ENCODE results near the gene SH3GLB1.

DNA sequence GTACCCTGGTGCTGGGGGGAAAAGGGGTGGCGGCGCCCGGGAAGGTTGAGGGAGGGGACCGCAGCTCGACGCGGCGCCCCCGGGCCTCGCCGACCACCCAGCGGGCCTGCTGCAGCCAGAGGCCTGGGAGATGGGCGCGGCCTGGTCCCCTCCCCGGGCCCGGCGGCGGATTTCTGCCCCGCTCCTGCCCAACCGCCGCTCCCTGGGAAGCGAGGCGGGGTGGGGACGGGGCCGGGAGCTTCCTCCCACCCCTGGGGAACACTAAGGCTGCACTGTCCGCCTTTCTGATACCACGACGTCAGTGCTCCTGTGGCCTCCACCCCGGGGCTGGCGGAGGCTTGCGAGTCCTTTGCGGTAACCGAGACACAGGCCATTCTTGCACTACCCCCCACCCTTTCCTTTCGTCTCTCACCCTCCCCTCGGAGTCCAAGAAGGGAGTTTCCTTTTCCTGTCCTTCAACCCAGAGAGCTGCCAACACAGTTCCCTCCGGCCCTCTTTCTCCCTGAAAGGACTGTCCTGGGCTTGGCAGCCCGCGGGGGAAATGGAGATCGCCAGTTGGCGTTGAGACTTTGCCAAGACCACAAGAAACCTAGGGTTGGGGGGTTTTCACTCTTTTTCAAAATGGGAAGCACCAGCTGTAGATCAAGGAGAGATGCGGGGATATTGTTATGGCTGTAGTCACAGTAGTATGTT is 742 bp downstream of the SH3GLB1 start:
- TF ChIP-seq, protein P1, sequence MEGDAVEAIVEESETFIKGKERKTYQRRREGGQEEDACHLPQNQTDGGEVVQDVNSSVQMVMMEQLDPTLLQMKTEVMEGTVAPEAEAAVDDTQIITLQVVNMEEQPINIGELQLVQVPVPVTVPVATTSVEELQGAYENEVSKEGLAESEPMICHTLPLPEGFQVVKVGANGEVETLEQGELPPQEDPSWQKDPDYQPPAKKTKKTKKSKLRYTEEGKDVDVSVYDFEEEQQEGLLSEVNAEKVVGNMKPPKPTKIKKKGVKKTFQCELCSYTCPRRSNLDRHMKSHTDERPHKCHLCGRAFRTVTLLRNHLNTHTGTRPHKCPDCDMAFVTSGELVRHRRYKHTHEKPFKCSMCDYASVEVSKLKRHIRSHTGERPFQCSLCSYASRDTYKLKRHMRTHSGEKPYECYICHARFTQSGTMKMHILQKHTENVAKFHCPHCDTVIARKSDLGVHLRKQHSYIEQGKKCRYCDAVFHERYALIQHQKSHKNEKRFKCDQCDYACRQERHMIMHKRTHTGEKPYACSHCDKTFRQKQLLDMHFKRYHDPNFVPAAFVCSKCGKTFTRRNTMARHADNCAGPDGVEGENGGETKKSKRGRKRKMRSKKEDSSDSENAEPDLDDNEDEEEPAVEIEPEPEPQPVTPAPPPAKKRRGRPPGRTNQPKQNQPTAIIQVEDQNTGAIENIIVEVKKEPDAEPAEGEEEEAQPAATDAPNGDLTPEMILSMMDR (IDR thresholded peaks at IDR 0.05; ENCODE audit: insufficient read depth, low read depth, low read length) = no peak
- no peak for TF ChIP-seq EZH2 (IDR thresholded peaks at IDR 0.05; ENCODE audit: insufficient read depth, low read length)
